Epithelial cell of prostate (primary cell): ENCODE data around the gene PBX3.

Experiments used
- DNase-seq: peaks from one replicate; pipeline ENCODE4 v3.0.0-alpha.2; 2011; ENCODE audit warnings: low read depth, low spot score
- H3K27ac ChIP-seq: fragments of 450-650 bp; 2 replicates; pipeline ENCODE4 v1.5.1; 2017; ENCODE audit warnings: mild to moderate bottlenecking

The PBX3 gene

GRCh38 chr9:125896404-125896803, 149.2 kb downstream of the PBX3 start:
- no peak for DNase-seq
- no peak overlapping the region for H3K27ac ChIP-seq

- no peak overlapping the region for H3K27ac ChIP-seq
- no peak for DNase-seq
These were observed 149.8 kb downstream of the PBX3 start for GRCh38 chr9:125896964-125897363.

GRCh38 chr9:125897481-125897880, 150.3 kb downstream of the PBX3 start:
- H3K27ac ChIP-seq: no peak overlapping the region

GRCh38 chr9:125902214-125902613, 155.0 kb downstream of the PBX3 start:
- no peak for DNase-seq
- no peak overlapping the region for H3K27ac ChIP-seq

More at GRCh38 chr9:125897481-125897880, 150.3 kb downstream of the PBX3 start:
- DNase-seq: no peak

- no peak for DNase-seq
- no peak overlapping the region for H3K27ac ChIP-seq
These were observed 155.8 kb downstream of the PBX3 start for GRCh38 chr9:125902831-125903512.

- no peak overlapping the region for H3K27ac ChIP-seq
- DNase-seq: no peak
These were observed 157.1 kb downstream of the PBX3 start for GRCh38 chr9:125904155-125904851.

- DNase-seq: no peak
These were observed 159.0 kb downstream of the PBX3 start for GRCh38 chr9:125906144-125906543.

GRCh38 chr9:125906893-125907292, 159.7 kb downstream of the PBX3 start:
- H3K27ac ChIP-seq: no peak overlapping the region

More at GRCh38 chr9:125906144-125906543, 159.0 kb downstream of the PBX3 start:
- no peak overlapping the region for H3K27ac ChIP-seq

GRCh38 chr9:125908136-125908535, 161.0 kb downstream of the PBX3 start:
- no peak for DNase-seq
- no peak overlapping the region for H3K27ac ChIP-seq

More at GRCh38 chr9:125906893-125907292, 159.7 kb downstream of the PBX3 start:
- DNase-seq: no peak

- DNase-seq: no peak
These were observed 161.8 kb downstream of the PBX3 start for GRCh38 chr9:125908966-125909365.

GRCh38 chr9:125909459-125909858, 162.3 kb downstream of the PBX3 start:
- no peak overlapping the region for H3K27ac ChIP-seq

More at GRCh38 chr9:125908966-125909365, 161.8 kb downstream of the PBX3 start:
- no peak overlapping the region for H3K27ac ChIP-seq

GRCh38 chr9:125910286-125910685, 163.1 kb downstream of the PBX3 start:
- H3K27ac ChIP-seq: no peak overlapping the region
- no peak for DNase-seq

More at GRCh38 chr9:125909459-125909858, 162.3 kb downstream of the PBX3 start:
- no peak for DNase-seq

GRCh38 chr9:125911861-125912644, 164.9 kb downstream of the PBX3 start:
- no peak for DNase-seq
- no peak overlapping the region for H3K27ac ChIP-seq

- no peak for DNase-seq
- H3K27ac ChIP-seq: no peak overlapping the region
These were observed 165.5 kb downstream of the PBX3 start for GRCh38 chr9:125912667-125913066.

GRCh38 chr9:125913551-125913950, 166.4 kb downstream of the PBX3 start:
- no peak overlapping the region for H3K27ac ChIP-seq
- DNase-seq: no peak

GRCh38 chr9:125914411-125914810, 167.2 kb downstream of the PBX3 start:
- no peak for DNase-seq
- H3K27ac ChIP-seq: no peak overlapping the region

- no peak for DNase-seq
- H3K27ac ChIP-seq: no peak overlapping the region
These were observed 168.4 kb downstream of the PBX3 start for GRCh38 chr9:125915606-125916005.

- no peak overlapping the region for H3K27ac ChIP-seq
- no peak for DNase-seq
These were observed 172.4 kb downstream of the PBX3 start for GRCh38 chr9:125919565-125919964.

GRCh38 chr9:125920402-125920801, 173.2 kb downstream of the PBX3 start:
- DNase-seq: no peak
- H3K27ac ChIP-seq: no peak overlapping the region

GRCh38 chr9:125922854-125923253, 175.7 kb downstream of the PBX3 start:
- no peak overlapping the region for H3K27ac ChIP-seq
- no peak for DNase-seq

GRCh38 chr9:125924351-125924750, 177.2 kb downstream of the PBX3 start:
- no peak for DNase-seq
- H3K27ac ChIP-seq: no peak overlapping the region
